HAP-1 (cell line): Measurements from ENCODE around the gene ADGRD1.

ENCODE experiments used
- DNase-seq, 2 experiments: peaks; one replicate each; pipeline ENCODE4 v3.0.0-alpha.2; 2016 to 2020; ENCODE audit warnings: low spot score in 2 of 2
- H3K27me3 ChIP-seq: fragments of 250-450 bp; sonication (Bioruptor Pico); 2 replicates; pipeline ENCODE4 v1.5.1; 2020; ENCODE audit warnings: low read depth, mild to moderate bottlenecking, moderate library complexity
- H3K36me3 ChIP-seq: fragments of 250-450 bp; sonication (Bioruptor Pico); replicated peaks from 2 replicates; pipeline ENCODE4 v1.5.1; 2020; ENCODE audit warnings: mild to moderate bottlenecking
- H3K4me1 ChIP-seq: fragments of 250-450 bp; sonication (Bioruptor Pico); 2 replicates; pipeline ENCODE4 v1.5.1; 2020; ENCODE audit warnings: mild to moderate bottlenecking
- H3K4me3 ChIP-seq: fragments of 250-450 bp; sonication (Bioruptor Pico); 2 replicates; pipeline ENCODE4 v1.5.1; 2020; ENCODE audit warnings: mild to moderate bottlenecking, moderate library complexity
- H3K9me3 ChIP-seq: fragments of 250-450 bp; sonication (Bioruptor Pico); 2 replicates; pipeline ENCODE4 v1.5.1; 2020; ENCODE audit warnings: mild to moderate bottlenecking, moderate library complexity
- in situ Hi-C: fragments of 300-500 bp; cut with MboI; formaldehyde crosslinking; loops from 3 replicates; pipeline ENCODE4 v1.14.3; 2020; ENCODE audit warnings: low sequenced_read_pairs, inconsistent platforms, mixed read lengths

The ADGRD1 gene

DNA sequence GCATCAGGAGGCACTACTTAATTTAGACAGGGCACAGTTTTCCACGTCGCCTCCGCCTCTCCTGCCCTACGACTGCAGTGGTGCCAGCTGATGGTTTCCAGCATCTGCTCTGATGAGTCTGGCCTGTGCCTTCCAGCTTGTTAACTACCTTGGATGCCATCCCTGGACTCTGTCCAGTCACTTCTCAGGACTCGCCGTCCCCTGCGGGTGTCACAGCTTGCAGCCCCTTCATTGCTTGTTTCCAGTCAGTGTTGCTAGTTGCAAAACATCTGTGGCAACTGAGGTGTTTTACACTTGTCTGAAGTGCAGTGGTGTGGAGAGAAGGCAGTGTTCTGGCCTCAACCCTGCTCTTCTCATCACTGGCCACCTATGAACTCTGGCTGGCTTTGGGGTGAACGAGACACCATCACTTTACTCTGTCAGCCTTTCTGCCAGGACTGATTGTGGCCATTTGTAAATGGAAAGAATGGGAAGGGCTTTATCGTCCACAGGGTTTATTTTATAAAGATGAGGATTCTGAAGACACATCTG is 8.3 kb downstream of the ADGRD1 start:
- no peak for DNase-seq
- Histone ChIP-seq H3K4me1 (no peaks in the 10 kb centered on the region), H3K27me3 (peaks cover 11% of the 10 kb centered on the region; the same call in 1 of the 2 replicates), H3K9me3 (no peaks in the 10 kb centered on the region), H3K36me3 (no peaks in the 10 kb centered on the region), H3K4me3 (no peak overlapping the region)
- in situ Hi-C loops: no loop called here

DNA sequence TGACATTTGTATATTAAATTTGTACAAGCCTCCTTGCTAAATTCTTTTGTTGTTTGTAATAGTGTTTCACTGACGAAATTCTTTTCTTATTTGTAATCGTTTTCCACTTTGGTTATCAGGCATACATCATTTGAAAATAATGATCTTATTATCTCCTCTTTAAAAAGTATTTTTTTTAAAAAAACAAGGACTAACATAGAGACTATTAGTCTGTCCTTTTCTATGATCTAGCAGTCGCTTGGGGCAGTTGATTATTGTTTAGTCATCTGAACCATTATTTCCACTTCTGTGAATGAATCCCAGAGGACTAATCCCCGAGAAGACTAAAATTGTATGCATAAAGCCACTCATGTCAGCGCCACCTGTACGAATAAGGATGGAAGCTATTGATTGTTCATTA is 11.5 kb downstream of the ADGRD1 start:
- H3K9me3 ChIP-seq: no peaks in the 10 kb centered on the region
- H3K27me3 ChIP-seq: peaks cover 16% of the 10 kb centered on the region; the same call in 1 of the 2 replicates
- no peaks in the 10 kb centered on the region for H3K4me1 ChIP-seq
- in situ Hi-C loops: no loop called here
- no peak for DNase-seq
- no peak overlapping the region for H3K4me3 ChIP-seq
- H3K36me3 ChIP-seq: no peaks in the 10 kb centered on the region

DNA sequence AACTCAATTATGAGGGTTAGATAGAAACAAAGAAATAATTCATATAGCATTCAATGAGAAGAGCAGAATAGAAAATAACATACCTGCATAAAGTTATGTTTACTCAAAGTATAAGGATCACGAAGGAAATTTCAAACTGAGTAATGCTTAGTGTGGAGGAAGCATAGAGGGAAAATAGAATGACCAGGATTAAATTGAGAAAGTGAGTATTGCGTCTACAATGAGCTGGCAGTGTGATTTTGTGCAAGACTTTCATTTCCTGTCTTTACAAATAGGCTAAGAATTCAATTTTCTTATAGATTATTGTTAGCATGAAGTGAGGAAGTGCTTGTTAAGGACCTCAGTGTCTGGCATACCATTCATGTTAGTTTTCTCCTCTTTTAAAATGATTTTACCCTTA is 12.0 kb downstream of the ADGRD1 start:
- Histone ChIP-seq H3K36me3 (no peaks in the 10 kb centered on the region), H3K4me1 (no peaks in the 10 kb centered on the region), H3K27me3 (peaks cover 16% of the 10 kb centered on the region; the same call in 1 of the 2 replicates), H3K4me3 (no peak overlapping the region), H3K9me3 (no peaks in the 10 kb centered on the region)
- no peak for DNase-seq
- in situ Hi-C loops: no loop called here

DNA sequence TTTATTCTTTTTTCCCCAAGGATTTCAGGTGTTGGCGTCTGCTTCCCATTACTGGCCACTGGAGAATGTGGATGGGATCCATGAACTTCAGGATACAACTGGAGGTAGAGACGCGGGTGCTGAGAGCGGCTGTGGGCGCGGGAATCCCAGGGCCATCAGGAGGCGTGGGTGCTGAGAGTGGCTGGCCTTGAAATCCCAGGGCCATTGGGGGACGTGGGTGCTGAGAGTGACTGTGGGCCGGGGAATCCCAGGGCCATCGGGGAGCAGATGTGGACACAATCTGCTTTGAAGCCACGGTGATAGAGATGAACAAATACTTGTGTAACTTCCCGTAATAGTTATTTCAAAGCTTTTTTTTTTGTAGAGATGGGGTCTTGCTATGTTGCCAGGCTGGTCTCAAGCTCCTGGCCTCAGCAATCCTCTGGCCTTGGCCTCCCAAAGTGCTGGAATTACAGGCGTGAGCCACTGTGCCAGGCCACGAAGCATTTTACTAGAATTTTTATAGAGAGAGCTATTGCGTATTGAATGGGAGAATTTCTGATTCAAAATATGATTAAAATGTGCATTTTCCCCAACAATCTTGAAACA is 12.8 kb downstream of the ADGRD1 start:
- in situ Hi-C loops: no loop called here
- no peaks in the 10 kb centered on the region for H3K9me3 ChIP-seq
- DNase-seq: no peak
- H3K27me3 ChIP-seq: peaks cover 12% of the 10 kb centered on the region; the same call in 1 of the 2 replicates
- no peak overlapping the region for H3K4me3 ChIP-seq
- H3K4me1 ChIP-seq: no peaks in the 10 kb centered on the region
- no peaks in the 10 kb centered on the region for H3K36me3 ChIP-seq

DNA sequence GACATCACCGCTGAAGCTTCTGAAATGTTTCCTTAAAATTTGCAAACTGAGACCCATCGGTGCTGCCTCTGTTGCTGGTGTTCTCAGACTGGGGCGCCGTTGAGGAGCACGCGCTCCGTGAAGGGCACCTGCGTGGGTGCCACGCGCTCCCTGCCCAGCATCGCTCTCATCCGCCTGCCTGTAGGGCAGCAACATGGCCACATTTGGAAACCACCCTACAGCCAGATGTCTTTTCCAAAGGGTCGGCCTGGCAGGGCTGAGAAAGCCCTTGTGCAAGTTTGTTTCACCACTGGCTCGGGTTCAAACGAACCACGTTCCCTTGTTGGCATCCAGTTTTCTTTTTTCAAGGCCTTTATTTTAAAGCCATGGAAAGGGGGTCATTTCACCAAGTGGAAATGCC is 13.9 kb downstream of the ADGRD1 start:
- no peak for DNase-seq
- Histone ChIP-seq H3K4me3 (no peak overlapping the region), H3K9me3 (no peaks in the 10 kb centered on the region), H3K27me3 (peaks cover 12% of the 10 kb centered on the region; the same call in 1 of the 2 replicates), H3K36me3 (no peaks in the 10 kb centered on the region), H3K4me1 (no peaks in the 10 kb centered on the region)
- in situ Hi-C loops: no loop called here

DNA sequence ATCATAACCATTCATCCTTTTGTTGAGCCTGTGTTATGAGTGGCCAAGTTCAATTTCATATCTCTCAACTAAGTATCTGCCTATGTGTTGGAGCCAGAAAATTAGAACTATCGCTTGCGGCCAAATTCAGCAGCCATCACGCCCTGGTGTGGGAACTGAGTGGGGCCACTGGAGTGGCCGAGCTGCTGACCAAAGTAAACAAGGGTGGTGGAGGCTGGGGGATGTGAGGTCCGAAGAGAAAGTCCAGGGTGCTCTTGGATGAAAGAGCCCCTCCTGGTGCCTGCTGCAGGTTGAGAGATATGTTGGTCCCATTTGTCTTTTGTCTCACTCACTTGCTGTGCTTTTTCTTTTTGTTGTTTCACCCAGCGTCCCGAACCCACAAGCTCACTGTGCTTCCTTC is 14.9 kb downstream of the ADGRD1 start:
- Histone ChIP-seq H3K4me1 (no peaks in the 10 kb centered on the region), H3K4me3 (no peak overlapping the region), H3K36me3 (no peaks in the 10 kb centered on the region), H3K27me3 (peaks cover 12% of the 10 kb centered on the region; the same call in 1 of the 2 replicates), H3K9me3 (no peaks in the 10 kb centered on the region)
- DNase-seq: no peak
- in situ Hi-C loops: no loop called here

DNA sequence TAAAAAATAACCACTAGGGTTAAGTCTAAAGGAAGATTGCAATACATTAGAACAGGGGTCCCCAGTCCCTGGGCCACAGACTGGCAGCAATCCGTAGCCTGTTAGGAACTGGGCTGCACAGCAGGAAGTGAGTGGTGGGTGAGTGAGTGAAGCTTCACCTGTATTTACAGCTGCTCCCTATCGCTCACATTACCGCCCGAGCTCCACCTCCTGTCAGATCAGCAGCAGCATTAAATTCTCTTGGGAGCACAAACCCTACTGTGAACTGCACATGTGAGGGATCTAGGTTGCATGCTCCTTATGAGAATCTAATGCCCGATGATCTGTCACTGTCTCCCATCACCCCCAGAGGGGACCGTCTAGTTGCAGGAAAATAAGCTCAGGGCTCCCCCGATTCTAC is 15.5 kb downstream of the ADGRD1 start:
- Histone ChIP-seq H3K4me3 (no peak overlapping the region), H3K27me3 (peaks cover 12% of the 10 kb centered on the region; the same call in 1 of the 2 replicates), H3K9me3 (no peaks in the 10 kb centered on the region), H3K4me1 (no peaks in the 10 kb centered on the region), H3K36me3 (no peaks in the 10 kb centered on the region)
- in situ Hi-C loops: no loop called here
- no peak for DNase-seq

DNA sequence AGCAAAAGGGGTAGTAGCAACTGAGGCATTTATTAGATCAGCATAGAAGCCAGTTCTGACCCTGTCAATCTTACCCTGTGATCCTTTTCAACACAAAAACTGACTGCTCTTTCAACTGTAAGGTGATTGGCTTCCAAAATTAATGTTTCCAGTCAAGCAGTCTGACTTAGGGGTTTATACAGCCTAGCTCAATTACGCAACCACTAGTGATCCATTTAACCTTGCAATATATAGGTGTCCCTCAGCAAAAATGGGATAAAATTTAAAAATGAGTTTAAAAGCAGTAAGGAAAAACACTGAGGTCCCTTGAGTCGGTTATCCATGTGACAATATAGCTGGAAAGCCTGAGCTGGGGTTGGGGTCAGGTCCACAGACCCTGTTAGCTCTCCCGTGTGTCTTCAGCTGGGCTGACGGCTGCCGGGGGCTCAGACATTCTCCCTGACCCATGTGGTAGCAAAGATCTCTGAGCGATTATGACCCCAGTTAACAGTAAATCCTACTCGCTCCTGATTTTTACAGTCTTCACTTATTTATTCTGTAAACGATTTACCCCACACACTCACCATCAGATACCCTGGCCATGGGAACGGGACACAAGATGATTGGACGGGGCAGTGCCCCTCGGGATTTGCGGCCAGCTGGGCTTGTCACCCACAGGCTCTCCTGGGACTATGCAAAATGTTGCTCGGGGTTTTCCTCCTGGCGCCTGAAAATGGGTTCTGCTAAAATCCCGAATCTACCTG is 16.6 kb downstream of the ADGRD1 start:
- Histone ChIP-seq H3K27me3 (peaks cover 12% of the 10 kb centered on the region; the same call in 1 of the 2 replicates), H3K4me3 (no peak overlapping the region), H3K4me1 (no peaks in the 10 kb centered on the region), H3K9me3 (no peaks in the 10 kb centered on the region), H3K36me3 (no peaks in the 10 kb centered on the region)
- in situ Hi-C loops: no loop called here
- DNase-seq: no peak

DNA sequence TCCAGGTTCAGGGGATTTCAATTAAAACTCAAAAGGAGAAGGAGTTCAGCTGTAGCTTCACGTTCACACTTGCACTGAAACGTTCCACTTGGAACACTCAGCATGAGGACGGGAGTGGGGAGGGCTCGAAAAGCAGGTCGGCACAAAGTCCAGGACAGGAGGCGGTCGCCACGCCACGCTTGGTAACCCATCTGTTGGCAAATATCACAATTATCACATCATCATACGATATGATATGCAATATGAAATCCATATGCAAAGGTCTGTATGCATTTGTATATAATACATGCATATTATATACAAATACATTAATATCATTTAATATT is 17.2 kb downstream of the ADGRD1 start:
- in situ Hi-C loops: no loop called here
- no peak for DNase-seq

DNA sequence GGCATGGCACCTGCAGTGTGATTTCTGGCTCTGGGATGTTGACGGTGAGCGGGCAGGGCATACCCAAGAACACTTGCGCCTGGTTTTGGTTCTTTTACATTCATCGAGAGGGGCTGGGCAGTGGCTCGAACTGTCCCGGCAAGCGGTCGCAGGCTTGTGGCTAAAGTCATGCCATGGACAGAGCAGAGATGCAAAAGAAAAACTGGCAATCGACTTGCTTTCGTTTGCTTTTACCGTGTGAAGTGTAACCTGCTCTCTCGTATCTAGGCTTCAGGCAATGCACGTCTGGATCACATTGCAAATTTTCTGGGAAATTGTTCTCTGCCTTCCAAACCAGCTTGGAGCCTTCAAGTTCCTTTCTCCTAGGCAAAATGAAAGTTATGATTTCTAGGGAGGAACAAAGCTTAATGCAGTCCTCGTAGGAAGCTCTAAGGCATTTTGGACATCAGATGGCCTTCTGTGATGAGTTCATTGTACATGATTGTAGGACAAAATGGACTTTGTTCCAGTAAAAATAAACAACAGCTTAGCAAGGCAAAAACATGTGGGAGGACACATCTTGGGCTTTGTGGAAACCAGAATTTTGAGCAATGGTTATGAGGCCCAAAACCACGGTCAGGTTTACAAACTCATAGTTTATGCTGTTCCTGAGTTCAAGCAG is 18.3 kb downstream of the ADGRD1 start:
- Histone ChIP-seq H3K4me1 (no peaks in the 10 kb centered on the region), H3K4me3 (no peak overlapping the region), H3K9me3 (no peaks in the 10 kb centered on the region), H3K27me3 (peaks cover 8% of the 10 kb centered on the region; the same call in 1 of the 2 replicates), H3K36me3 (no peaks in the 10 kb centered on the region)
- DNase-seq: no peak
- in situ Hi-C loops: no loop called here

More for the DNA sequence above, 17.2 kb downstream of the ADGRD1 start:
- Histone ChIP-seq H3K27me3 (peaks cover 10% of the 10 kb centered on the region; the same call in 1 of the 2 replicates), H3K4me1 (no peaks in the 10 kb centered on the region), H3K36me3 (no peaks in the 10 kb centered on the region), H3K4me3 (no peak overlapping the region), H3K9me3 (no peaks in the 10 kb centered on the region)

DNA sequence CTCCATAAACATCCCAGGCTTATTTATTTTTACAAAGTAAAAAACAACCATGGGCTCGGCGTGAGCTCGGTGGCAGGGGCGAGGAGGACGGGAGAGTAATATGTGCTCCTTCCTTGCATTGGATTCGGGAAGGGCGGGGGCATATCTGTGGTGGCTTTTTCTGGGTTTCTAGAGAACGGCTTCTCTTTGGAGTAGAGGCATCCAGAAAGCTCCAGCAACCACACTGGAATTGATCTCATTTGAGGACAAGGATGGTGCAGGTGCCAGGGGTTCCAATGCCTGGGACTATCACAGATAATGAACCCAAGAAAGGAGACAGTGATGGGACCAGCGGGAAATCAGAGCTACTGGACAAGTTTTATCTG is 18.9 kb downstream of the ADGRD1 start:
- DNase-seq: no peak
- Histone ChIP-seq H3K27me3 (peaks cover 8% of the 10 kb centered on the region; the same call in 1 of the 2 replicates), H3K36me3 (no peaks in the 10 kb centered on the region), H3K4me3 (no peak overlapping the region), H3K4me1 (no peaks in the 10 kb centered on the region), H3K9me3 (no peaks in the 10 kb centered on the region)
- in situ Hi-C loops: no loop called here

DNA sequence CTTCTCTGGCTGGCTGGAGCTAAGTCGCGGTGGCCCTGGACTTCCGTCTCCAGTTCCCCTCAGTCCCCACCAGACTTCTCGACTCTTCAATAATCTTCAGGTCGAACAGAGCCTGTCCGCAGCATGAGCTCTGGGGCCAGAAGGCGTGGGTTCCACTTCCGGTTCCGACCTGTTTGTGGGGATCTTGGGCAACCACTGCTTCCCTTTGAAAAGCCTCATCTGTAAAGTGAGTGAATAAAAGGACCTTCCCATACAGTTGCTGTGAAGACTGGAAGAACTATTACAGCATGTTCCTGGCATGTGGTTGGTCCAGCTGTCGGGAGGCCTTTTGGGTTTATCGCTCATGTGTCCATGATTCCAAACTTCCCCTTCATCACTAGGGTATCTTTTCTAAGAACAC is 19.4 kb downstream of the ADGRD1 start:
- no peak for DNase-seq
- no peak overlapping the region for H3K4me3 ChIP-seq
- in situ Hi-C loops: no loop called here
- H3K27me3 ChIP-seq: peaks cover 4% of the 10 kb centered on the region; the same call in 1 of the 2 replicates
- H3K36me3 ChIP-seq: no peaks in the 10 kb centered on the region
- no peaks in the 10 kb centered on the region for H3K4me1 ChIP-seq
- H3K9me3 ChIP-seq: no peaks in the 10 kb centered on the region

DNA sequence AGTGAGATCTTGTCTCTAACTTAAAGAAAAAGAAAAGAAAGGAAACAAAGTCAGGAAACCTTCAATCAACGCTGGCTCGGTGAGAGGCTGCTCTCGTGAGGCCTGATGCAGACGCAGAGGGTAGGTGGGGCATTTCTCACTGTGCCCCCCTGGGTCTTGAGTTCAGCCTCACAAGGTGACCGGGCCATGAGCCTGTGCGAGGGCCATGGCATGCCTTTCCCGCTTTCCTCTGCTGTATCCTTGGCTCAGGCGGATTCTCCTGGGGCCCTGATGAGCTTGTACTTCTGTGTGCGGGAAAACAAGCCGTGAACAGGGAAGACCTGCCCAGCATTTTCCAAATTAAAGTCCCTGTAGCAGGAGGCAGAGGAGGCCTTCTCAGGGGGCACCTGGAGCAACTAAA is 20.2 kb downstream of the ADGRD1 start:
- H3K36me3 ChIP-seq: no peaks in the 10 kb centered on the region
- no peaks in the 10 kb centered on the region for H3K4me1 ChIP-seq
- no peaks in the 10 kb centered on the region for H3K27me3 ChIP-seq
- no peak overlapping the region for H3K4me3 ChIP-seq
- DNase-seq: no peak
- in situ Hi-C loops: no loop called here
- H3K9me3 ChIP-seq: no peaks in the 10 kb centered on the region

DNA sequence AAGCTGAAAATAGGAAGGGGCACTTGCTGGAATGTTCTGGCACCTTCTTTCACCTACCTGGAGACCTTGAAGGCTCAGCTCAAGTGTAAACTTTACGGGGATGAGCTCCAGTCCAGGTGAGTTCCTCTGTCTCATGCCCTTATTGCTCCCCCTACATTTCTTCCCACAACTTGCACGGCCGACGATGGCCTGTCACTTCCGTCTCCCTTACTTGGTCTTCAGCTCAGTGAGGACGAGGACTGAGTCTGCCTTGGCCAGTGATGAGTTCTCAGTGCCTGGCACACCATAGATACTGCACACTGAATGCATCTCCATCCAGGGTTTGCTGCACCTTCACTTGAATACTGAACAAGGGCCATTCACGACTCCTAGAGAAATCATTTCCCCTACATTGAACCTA is 21.4 kb downstream of the ADGRD1 start:
- Histone ChIP-seq H3K4me3 (no peak overlapping the region), H3K36me3 (no peaks in the 10 kb centered on the region), H3K4me1 (no peaks in the 10 kb centered on the region), H3K9me3 (no peaks in the 10 kb centered on the region), H3K27me3 (no peaks in the 10 kb centered on the region)
- in situ Hi-C loops: no loop called here
- DNase-seq: no peak
